GM21825 (cell line): ENCODE measurements around the gene COMMD10.
"Not testable (repeated sequence)": the region's sequence is repeated elsewhere in the genome, so short reads cannot be mapped to it uniquely, and the experiment has no call there.

ENCODE experiments used
- ATAC-seq: cut with Tn5 transposase; IDR thresholded peaks from one replicate; pipeline ENCODE4 v1.9.1; 2021; ENCODE audit warnings: mild to moderate bottlenecking, moderate library complexity; ENCODE audit not compliant: unreplicated experiment

The COMMD10 gene

GRCh38 chr5:116084871-116085715 is at the start of gene COMMD10:
COMMD10 (plus strand) TSS chr5:116085025.
- peak; percentile 87 for ATAC-seq

GRCh38 chr5:116035123-116035522 is 49.7 kb upstream of the COMMD10 start:
- no peak for ATAC-seq

GRCh38 chr5:116037236-116037822 is 47.5 kb upstream of the COMMD10 start:
- no peak for ATAC-seq

- ATAC-seq = peak; percentile 82
Measured at GRCh38 chr5:116038817-116039216, 46.0 kb upstream of the COMMD10 start.

GRCh38 chr5:116042375-116042774 is 42.5 kb upstream of the COMMD10 start:
- no peak for ATAC-seq

- ATAC-seq = no peak
Measured at GRCh38 chr5:116044073-116044472, 40.8 kb upstream of the COMMD10 start.

GRCh38 chr5:116045821-116046220 is 39.0 kb upstream of the COMMD10 start:
- no peak for ATAC-seq

GRCh38 chr5:116046261-116046660 is 38.6 kb upstream of the COMMD10 start:
- ATAC-seq = no peak

- ATAC-seq = no peak
Measured at GRCh38 chr5:116046823-116047222, 38.0 kb upstream of the COMMD10 start.

- no peak for ATAC-seq
Measured at GRCh38 chr5:116058346-116058936, 26.4 kb upstream of the COMMD10 start.

GRCh38 chr5:116062352-116062751 is 22.5 kb upstream of the COMMD10 start:
- no peak for ATAC-seq

- no peak for ATAC-seq
Measured at GRCh38 chr5:116063950-116064349, 20.9 kb upstream of the COMMD10 start.

GRCh38 chr5:116068028-116068632 is 16.7 kb upstream of the COMMD10 start:
- no peak for ATAC-seq

- ATAC-seq = no peak
Measured at GRCh38 chr5:116071211-116071610, 13.6 kb upstream of the COMMD10 start.

- no peak for ATAC-seq
Measured at GRCh38 chr5:116075191-116075831, 9.5 kb upstream of the COMMD10 start.

GRCh38 chr5:116076496-116076895 is 8.3 kb upstream of the COMMD10 start:
- peak; percentile 99 for ATAC-seq

- ATAC-seq = no peak
Measured at GRCh38 chr5:116078199-116078598, 6.6 kb upstream of the COMMD10 start.

- peak; percentile 45 for ATAC-seq
Measured at GRCh38 chr5:116084287-116084691, 536 bp upstream of the COMMD10 start.

- not testable (repeated sequence) for ATAC-seq
Measured at GRCh38 chr5:116086309-116086708, 1.5 kb downstream of the COMMD10 start.

- no peak for ATAC-seq
Measured at GRCh38 chr5:116088062-116088461, 3.2 kb downstream of the COMMD10 start.

- ATAC-seq = no peak
Measured at GRCh38 chr5:116090302-116090701, 5.5 kb downstream of the COMMD10 start.
